GM12878 (cell line): Measurements from ENCODE around the gene MFAP1. TPM values are rescaled to one million over a fixed set of nuclear protein-coding genes. Genes with fewer than 3 reads are reported as not detected.

Source experiments
- ASH2L ChIP-seq: fragments of 300-600, 200-600 bp; sonication (generic); IDR thresholded peaks from 2 replicates; pipeline ENCODE4 v1.6.1; 2017; ENCODE audit warnings: low read depth, mild to moderate bottlenecking, borderline replicate concordance
- CREB1 ChIP-seq: IDR thresholded peaks from 2 replicates; pipeline ENCODE4 v1.6.1; 2012; ENCODE audit warnings: low read depth, mild to moderate bottlenecking, inconsistent platforms
- E2F8 ChIP-seq: fragments of 450-650 bp; IDR thresholded peaks from 2 replicates; pipeline ENCODE4 v1.6.1; 2018; ENCODE audit warnings: mild to moderate bottlenecking, low read depth, moderate library complexity; ENCODE audit not compliant: partially characterized antibody
- E4F1 ChIP-seq: fragments of 450-650 bp; IDR thresholded peaks from 2 replicates; pipeline ENCODE4 v1.6.1; 2018; ENCODE audit warnings: borderline replicate concordance, mild to moderate bottlenecking; ENCODE audit not compliant: partially characterized antibody
- EED ChIP-seq: sonication (generic); IDR thresholded peaks from 2 replicates; pipeline ENCODE4 v1.6.1; 2016; ENCODE audit warnings: antibody characterized with exemption, low read depth
- FOXM1 ChIP-seq: IDR thresholded peaks from 2 replicates; pipeline ENCODE4 v1.6.1; 2012; ENCODE audit warnings: low read depth, mild to moderate bottlenecking, inconsistent platforms, low read length, moderate library complexity
- HCFC1 ChIP-seq: fragments of 150-350 bp; IDR thresholded peaks from 2 replicates; pipeline ENCODE4 v1.6.1; 2014; ENCODE audit warnings: low read length
- IRF5 ChIP-seq: fragments of 450-650 bp; IDR thresholded peaks from 2 replicates; pipeline ENCODE4 v1.6.1; 2017; ENCODE audit warnings: borderline replicate concordance
- KLF5 ChIP-seq: fragments of 450-650 bp; IDR thresholded peaks from 2 replicates; pipeline ENCODE4 v1.6.1; 2014; ENCODE audit warnings: mild to moderate bottlenecking; ENCODE audit not compliant: partially characterized antibody
- NFXL1 ChIP-seq: fragments of 450-650 bp; IDR thresholded peaks from 2 replicates; pipeline ENCODE4 v1.6.1; 2017; ENCODE audit warnings: antibody characterized with exemption, mild to moderate bottlenecking, borderline replicate concordance
- PKNOX1 ChIP-seq: fragments of 450-650 bp; IDR thresholded peaks from 2 replicates; pipeline ENCODE4 v1.6.1; 2016; ENCODE audit warnings: mild to moderate bottlenecking
- PML ChIP-seq: IDR thresholded peaks from 2 replicates; pipeline ENCODE4 v1.6.1; 2012; ENCODE audit warnings: low read length, inconsistent platforms
- POLR2AphosphoS5 ChIP-seq: IDR thresholded peaks from 2 replicates; pipeline ENCODE4 v1.6.1; 2011; ENCODE audit warnings: mild to moderate bottlenecking, low read length, inconsistent platforms
- RAD51 ChIP-seq: fragments of 450-650 bp; IDR thresholded peaks from 2 replicates; pipeline ENCODE4 v1.6.1; 2016; ENCODE audit warnings: moderate library complexity, mild to moderate bottlenecking, inconsistent platforms
- RFX5 ChIP-seq: IDR thresholded peaks from 2 replicates; pipeline ENCODE4 v1.6.1; 2011; ENCODE audit warnings: low read depth, low read length, improper control_type of control experiment
- SMAD1 ChIP-seq: fragments of 450-650 bp; IDR thresholded peaks from 2 replicates; pipeline ENCODE4 v1.6.1; 2018; ENCODE audit warnings: mild to moderate bottlenecking, low read depth; ENCODE audit not compliant: partially characterized antibody
- TCF12 ChIP-seq: IDR thresholded peaks from 2 replicates; pipeline ENCODE4 v1.6.1; 2011; ENCODE audit warnings: low read depth, mild to moderate bottlenecking, low read length
- WRNIP1 ChIP-seq: IDR thresholded peaks from 2 replicates; pipeline ENCODE4 v1.6.1; 2011; ENCODE audit warnings: low read depth, low read length, improper control_type of control experiment, borderline replicate concordance
- ZNF24 ChIP-seq: fragments of 450-650 bp; IDR thresholded peaks from 2 replicates; pipeline ENCODE4 v1.6.1; 2017; ENCODE audit warnings: antibody characterized with exemption, mild to moderate bottlenecking
- ZZZ3 ChIP-seq: IDR thresholded peaks from 2 replicates; pipeline ENCODE4 v1.6.1; 2011; ENCODE audit warnings: low read depth; ENCODE audit not compliant: control insufficient read depth, insufficient read length
- polyA plus RNA-seq, 11 experiments: library from polyadenylated mRNA; depleted of rRNA in 4 of 11; unstranded in 6 of 11; stranded (reverse) in 5 of 11; fragments of >200 nt; fragmentation: Nextera tagmentation in 4 of 11; fragmentation: Illumina TruSeq in 1 of 11; extraction: Ambion mirVana in 4 of 11; extraction: Trizol in 1 of 11; gene quantifications; 1 replicate in 1 of 11; 2 replicates in 10 of 11; pipeline versions ENCODE4 v1.2.1 to v1.2.3, GENCODE V29; 2011 to 2016; ENCODE audit warnings: inconsistent platforms in 2 of 11, missing spikeins in 2 of 11, low read depth in 1 of 11
- total RNA-seq, 4 experiments: library from RNA; depleted of rRNA in 3 of 4; stranded (reverse); fragments of >200 nt in 3 of 4; fragmentation: Illumina TruSeq in 1 of 4; extraction: Trizol in 1 of 4; gene quantifications; 2 replicates each; pipeline versions ENCODE4 v1.2.1 to v1.2.3, GENCODE V29; 2013 to 2021

The MFAP1 gene
- total and polyA plus RNA-seq, 10 of the 15 experiments (the other 5 are each of a cell fraction or from before 2014, with no cell fraction given): 24.5 to 67.3 (median 47.4) TPM

- peak; percentile 98 for TF ChIP-seq E2F8
- peak; percentile 86 for TF ChIP-seq SMAD1
- no peak; the same call in 1 of the 2 replicates for TF ChIP-seq FOXM1
- TF ChIP-seq HCFC1: peak; percentile 55
- no peak for TF ChIP-seq RAD51
- TF ChIP-seq TCF12: peak; percentile 63; the same call in 1 of the 2 replicates
- no peak for TF ChIP-seq IRF5
- TF ChIP-seq PML: peak; percentile 98
- TF ChIP-seq ZZZ3: no peak
- 0 out of 2 replicates have a peak, but pooled peaks have one; percentile 45 for TF ChIP-seq PKNOX1
- TF ChIP-seq POLR2AphosphoS5: peak; percentile 99
- TF ChIP-seq WRNIP1: no peak
- peak; percentile 47 for TF ChIP-seq KLF5
- TF ChIP-seq ZNF24: no peak
- peak; percentile 94 for TF ChIP-seq CREB1
- 0 out of 2 replicates have a peak, but pooled peaks have one; percentile 17 for TF ChIP-seq EED
- peak; percentile 80 for TF ChIP-seq E4F1
- TF ChIP-seq RFX5: peak; percentile 31; the same call in 1 of the 2 replicates
- TF ChIP-seq NFXL1: no peak
- peak; percentile 93; the same call in 1 of the 2 replicates for TF ChIP-seq ASH2L
These were observed at the start of gene MFAP1 (continued) for GRCh38 chr15:43824302-43825246.
